Measurements from ENCODE around the gene TMEM248. TPM values are rescaled to one million over a fixed set of nuclear protein-coding genes. Genes with fewer than 3 reads are reported as not detected.

The TMEM248 gene
- total and polyA plus RNA-seq, 2 of the 8 experiments (the other 6 are each of a cell fraction or from before 2014, with no cell fraction given), result 63.6 to 126 TPM

DNA sequence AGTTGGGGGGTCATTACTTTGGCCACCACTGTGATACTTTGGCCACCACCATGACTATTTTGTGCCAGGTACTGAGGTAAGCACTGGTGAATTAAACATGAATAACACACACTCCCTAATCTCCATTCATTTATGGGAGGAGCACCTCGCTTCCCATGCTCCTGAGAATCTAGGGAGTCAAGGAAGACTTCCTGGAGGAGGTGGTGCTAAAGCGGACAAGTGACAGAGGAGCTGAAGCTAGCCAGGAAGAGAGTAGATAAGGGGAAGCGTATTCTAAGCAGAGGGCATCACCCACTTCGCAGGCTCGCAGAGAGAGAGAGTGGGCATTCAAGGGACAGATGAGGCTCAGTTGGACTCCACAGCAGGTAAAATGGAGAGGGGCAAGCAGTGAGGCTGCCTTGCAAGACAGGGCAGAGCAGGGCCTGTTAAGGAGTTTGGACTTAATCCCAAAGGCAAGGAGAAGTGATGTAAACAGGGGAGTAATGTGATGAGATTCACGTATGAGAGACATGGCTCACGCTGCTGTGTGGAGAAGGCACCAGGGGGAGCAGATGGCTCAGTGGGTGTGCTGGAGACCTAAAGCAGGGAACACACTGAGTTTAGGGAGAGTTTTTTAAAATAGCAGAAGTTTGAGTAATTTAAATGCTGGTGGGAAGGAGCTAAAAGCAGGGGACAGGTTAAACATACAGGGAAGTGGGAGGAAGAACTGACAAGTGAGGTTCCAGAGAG lies 21.3 kb upstream of the TMEM248 start:
- Histone ChIP-seq H3K4ac (replicated peaks; ENCODE audit: insufficient read length, low read depth, low read length) (no peak overlapping the region), H3K56ac (replicated peaks; ENCODE audit: insufficient read length, low read depth, low read length) (no peak overlapping the region), H3K23me2 (ENCODE audit: low read depth, low read length) (no peaks in the 10 kb centered on the region), H3K27me3 (replicated peaks in 1 of 4; ENCODE audit: control insufficient read depth in 3 of 4, extremely low read depth in 1 of 4, insufficient read depth in 3 of 4, low read length in 3 of 4) (no peaks in the 10 kb centered on the region), H2AFZ (ENCODE audit: low read length) (no peak overlapping the region), H4K20me1 (replicated peaks in 1 of 2; ENCODE audit: control insufficient read depth in 1 of 2, insufficient read depth in 2 of 2, low read length in 2 of 2) (peaks cover 0 to 2% of the 10 kb centered on the region in 2 experiments), H3K36me3 (ENCODE audit: control insufficient read depth in 2 of 4, insufficient read depth in 4 of 4, low read length in 3 of 4) (peaks cover 0 to 8% (median 3%) of the 10 kb centered on the region in 4 experiments; a peak in 4 of 8 replicates), H3K9ac (replicated peaks in 1 of 4; ENCODE audit: extremely low read depth in 1 of 4, low read depth in 3 of 4, low read length in 3 of 4) (no peak overlapping the region), H2BK5ac (ENCODE audit: low read depth, low read length) (no peak overlapping the region), H3K4me3 (ENCODE audit: extremely low read depth in 1 of 4, insufficient read depth in 2 of 4, low read depth in 3 of 4, low read length in 4 of 4) (no peak overlapping the region), H2BK12ac (ENCODE audit: low read depth, low read length) (no peak overlapping the region), H3K4me1 (replicated peaks in 1 of 4; ENCODE audit: control insufficient read depth in 3 of 4, insufficient read depth in 4 of 4, low read length in 3 of 4) (no peaks in the 10 kb centered on the region), H2BK20ac (ENCODE audit: low read length) (no peak overlapping the region), H3K14ac (ENCODE audit: insufficient read length) (no peak overlapping the region), H3K27ac (ENCODE audit: low read depth, low read length) (no peak overlapping the region; the same call in 1 of the 2 replicates), H3K9me3 (ENCODE audit: insufficient read depth in 2 of 2, low read depth in 1 of 2, low read length in 1 of 2) (no peaks in the 10 kb centered on the region), H2BK120ac (replicated peaks; ENCODE audit: low read depth, low read length) (no peak overlapping the region), H3K4me2 (ENCODE audit: insufficient read depth in 1 of 2, low read depth in 2 of 2, low read length in 2 of 2) (no peak overlapping the region), H4K91ac (replicated peaks; ENCODE audit: insufficient read length, low read length) (no peak overlapping the region), H4K8ac (ENCODE audit: extremely low read depth, insufficient read depth, low read length) (no peak overlapping the region), H2BK15ac (ENCODE audit: low read length) (no peak overlapping the region), H3K23ac (ENCODE audit: insufficient read length) (no peak overlapping the region), H3K79me1 (ENCODE audit: low read depth, low read length) (no peaks in the 10 kb centered on the region), H4K5ac (ENCODE audit: insufficient read length, low read depth, low read length) (no peak overlapping the region), H2AK5ac (ENCODE audit: low read depth, low read length) (no peak overlapping the region), H3K18ac (ENCODE audit: extremely low read depth, low read length) (no peak overlapping the region), H3K79me2 (ENCODE audit: control insufficient read depth in 1 of 2, insufficient read depth in 2 of 2, low read length in 2 of 2) (no peaks in the 10 kb centered on the region)
- no peak for FAIRE-seq
- CTCF ChIA-PET (ENCODE audit: partially characterized antibody), result interaction anchor here (0.6 to 1.4 kb wide), 2 partner anchors 10 to 64 kb away, joined by 3 to 6 read pairs; no protein-coding TSS in a partner anchor
- POLR2A ChIA-PET (ENCODE audit: partially characterized antibody), result interaction anchor here (1.2 kb wide), 1 partner anchor 55 kb away, joined by 4 read pairs; no protein-coding TSS in a partner anchor
- no peak for DNase-seq (ENCODE audit: low read depth in 1 of 2, low spot score in 2 of 2)
- WGBS, 2 experiments (ENCODE audit: extremely low coverage in 1 of 2, insufficient coverage in 1 of 2, insufficient read length in 1 of 2, insufficient replicate concordance in 2 of 2, low coverage in 1 of 2, low lambda C conversion rate in 2 of 2, missing lambda C conversion rate in 1 of 2), result 98% methylated on average over 7 of the region's 7 CpGs; no CpG with 5 or more reads in 1 of the 2 experiments
- TF ChIP-seq EP300 (IDR thresholded peaks at IDR 0.05; ENCODE audit: borderline replicate concordance in 1 of 2, low read depth in 2 of 2, low read length in 2 of 2), result no peak
- no peak for TF ChIP-seq RNF2 (IDR thresholded peaks at IDR 0.05; ENCODE audit: borderline replicate concordance, low read depth, low read length, missing control alignments, poor library complexity, severe bottlenecking)
- TF ChIP-seq NRF1 (IDR thresholded peaks at IDR 0.05; ENCODE audit: low read depth, low read length), result no peak
- no peak for TF ChIP-seq SP4 (IDR thresholded peaks at IDR 0.05; ENCODE audit: low read length)
- TF ChIP-seq BRCA1 (IDR thresholded peaks at IDR 0.05; ENCODE audit: low read depth, low read length), result no peak
- TF ChIP-seq NANOG (IDR thresholded peaks at IDR 0.05; ENCODE audit: insufficient read depth, low read depth, low read length, poor library complexity, severe bottlenecking), result no peak
- no peak for TF ChIP-seq TBP (IDR thresholded peaks at IDR 0.05; ENCODE audit: low read depth, low read length)
- TF ChIP-seq, protein P1, sequence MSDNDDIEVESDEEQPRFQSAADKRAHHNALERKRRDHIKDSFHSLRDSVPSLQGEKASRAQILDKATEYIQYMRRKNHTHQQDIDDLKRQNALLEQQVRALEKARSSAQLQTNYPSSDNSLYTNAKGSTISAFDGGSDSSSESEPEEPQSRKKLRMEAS (IDR thresholded peaks at IDR 0.05), result no peak
- TF ChIP-seq SUZ12 (IDR thresholded peaks at IDR 0.05; ENCODE audit: low read length), result no peak
- no peak for TF ChIP-seq RXRA (IDR thresholded peaks at IDR 0.05; ENCODE audit: insufficient read depth, low read depth, low read length)
- no peak for TF ChIP-seq CHD1 (IDR thresholded peaks at IDR 0.05; ENCODE audit: low read depth, low read length)
- TF ChIP-seq RFX5 (IDR thresholded peaks at IDR 0.05; ENCODE audit: borderline replicate concordance, low read depth, low read length), result no peak

Measured in H1 (cell line).